Stimulated activated CD8-positive, alpha-beta memory T cell treated with anti-CD3 and anti-CD28 coated beads, Interleukin-12 subunit alpha, Interleukin-12 subunit beta, amount 100 ng/mL, for 1 hour (primary cell): ENCODE data around the gene SLC17A9.
"Not testable (repeated sequence)": the region's sequence is repeated elsewhere in the genome, so short reads cannot be mapped to it uniquely, and the experiment has no call there.

Experiments used
- DNase-seq: peaks from one replicate; pipeline ENCODE4 v3.0.0-alpha.2; 2020; ENCODE audit warnings: low read depth

SLC17A9 gene

GRCh38 chr20:62921119-62921687, 31.3 kb upstream of the SLC17A9 start:
- no peak for DNase-seq

DNA sequence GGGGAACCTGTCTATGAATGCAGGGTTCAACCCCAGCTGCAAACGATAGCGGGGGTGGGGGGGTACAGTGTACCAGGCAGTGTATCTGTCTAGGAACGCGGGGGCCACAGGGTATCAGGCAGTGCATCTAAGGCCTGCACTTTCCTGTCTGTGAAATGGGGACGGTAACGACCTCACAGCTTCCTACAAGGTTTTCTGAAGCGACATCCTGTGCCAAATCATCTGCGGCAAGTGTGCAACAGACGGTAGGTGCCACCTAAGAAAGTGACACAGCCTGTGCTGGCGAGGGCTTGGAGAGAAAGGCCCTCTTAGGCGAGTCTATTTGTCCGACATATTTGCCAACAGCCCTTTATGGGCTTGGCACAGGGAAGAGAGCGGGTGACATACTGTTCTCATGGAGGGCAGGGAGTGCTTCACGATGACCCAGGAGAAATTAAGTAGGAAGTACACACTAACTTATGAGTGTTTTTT, 30.0 kb upstream of the SLC17A9 start:
- no peak for DNase-seq

- DNase-seq = not testable (repeated sequence)
Measured at GRCh38 chr20:62923059-62923668, 29.3 kb upstream of the SLC17A9 start.

GRCh38 chr20:62923669-62924441, 28.7 kb upstream of the SLC17A9 start:
- DNase-seq = no peak

- DNase-seq = no peak
Measured at GRCh38 chr20:62924442-62925075, 27.9 kb upstream of the SLC17A9 start.

- DNase-seq = no peak
Measured at GRCh38 chr20:62925076-62925419, 27.5 kb upstream of the SLC17A9 start.

DNA sequence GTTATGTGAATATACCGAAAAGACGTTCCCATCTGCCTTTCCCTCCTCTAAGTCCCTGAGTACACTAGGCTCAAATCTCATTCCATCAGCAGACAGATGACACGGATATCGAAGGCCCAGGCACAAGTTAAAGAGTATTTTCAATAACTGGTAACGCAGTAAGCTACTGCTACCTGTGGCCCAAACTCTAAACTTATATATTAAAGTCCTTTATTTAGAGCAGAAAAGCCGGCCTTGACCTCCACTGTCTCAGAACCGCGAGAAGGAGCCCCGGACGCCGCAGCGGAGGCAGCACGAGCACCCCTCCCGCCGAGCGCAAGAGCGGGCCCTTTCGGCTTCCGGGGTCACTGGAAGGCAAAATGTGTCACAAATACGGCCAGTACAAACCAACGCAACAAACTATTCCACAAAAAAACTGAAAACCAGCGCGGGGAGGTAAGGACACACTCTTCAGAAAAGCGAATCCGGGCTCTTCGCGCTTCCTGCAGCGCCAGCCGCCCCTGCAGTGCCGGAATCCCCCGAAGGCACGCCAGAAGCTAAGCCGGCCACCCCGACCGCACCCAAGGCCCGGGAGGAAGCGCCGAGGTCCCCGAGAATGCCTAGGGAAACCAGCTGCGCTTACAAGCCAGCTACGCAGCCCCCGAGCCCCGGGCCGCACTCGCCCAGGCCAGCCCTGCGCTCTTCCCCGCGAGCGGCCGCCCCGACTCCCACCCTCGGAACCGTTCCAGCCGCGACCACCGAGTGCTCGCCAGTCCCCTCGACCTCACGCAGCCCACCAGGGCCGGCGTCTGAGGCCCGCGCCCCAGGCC, 26.9 kb upstream of the SLC17A9 start:
- no peak for DNase-seq

GRCh38 chr20:62926229-62927127, 26.0 kb upstream of the SLC17A9 start, which contains the start of gene DIDO1:
Gene DIDO1 (minus strand): TSS chr20:62926505.
- DNase-seq = peak; percentile 83

- DNase-seq = no peak
Measured at GRCh38 chr20:62927128-62927705, 25.3 kb upstream of the SLC17A9 start.

DNA sequence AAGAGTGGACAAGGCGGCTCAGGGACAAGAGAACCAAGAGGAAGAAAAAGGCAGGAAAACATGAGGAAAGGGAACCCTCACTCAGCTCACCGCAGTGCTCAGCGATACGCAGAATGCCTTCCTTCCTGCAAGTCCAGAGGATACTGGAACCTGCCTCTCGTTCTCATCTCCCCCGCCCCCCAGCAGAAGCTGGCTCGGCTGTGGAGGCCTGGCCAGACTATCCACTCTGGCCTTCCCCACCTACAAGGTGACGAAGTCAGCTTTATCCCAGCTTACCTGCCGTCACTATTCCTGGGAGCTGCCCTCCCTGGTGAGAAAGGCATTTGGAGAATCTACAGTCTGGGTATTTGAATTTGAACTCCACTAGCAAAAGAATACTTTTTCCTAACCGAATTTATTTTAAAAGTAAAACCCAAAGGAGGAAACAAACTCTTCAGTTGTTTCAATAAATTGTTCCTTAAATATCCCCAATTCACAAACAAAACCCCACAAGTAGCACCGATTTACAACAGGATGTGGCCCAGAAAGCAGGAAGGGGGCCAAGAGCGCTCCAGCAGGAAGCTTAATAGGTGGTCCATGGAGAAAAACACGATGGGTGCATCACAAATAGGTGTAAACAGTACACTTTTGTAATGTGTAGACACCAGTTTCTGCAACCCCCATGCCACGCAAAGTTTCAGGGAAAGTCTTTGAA, 24.1 kb upstream of the SLC17A9 start:
- DNase-seq = no peak

DNA sequence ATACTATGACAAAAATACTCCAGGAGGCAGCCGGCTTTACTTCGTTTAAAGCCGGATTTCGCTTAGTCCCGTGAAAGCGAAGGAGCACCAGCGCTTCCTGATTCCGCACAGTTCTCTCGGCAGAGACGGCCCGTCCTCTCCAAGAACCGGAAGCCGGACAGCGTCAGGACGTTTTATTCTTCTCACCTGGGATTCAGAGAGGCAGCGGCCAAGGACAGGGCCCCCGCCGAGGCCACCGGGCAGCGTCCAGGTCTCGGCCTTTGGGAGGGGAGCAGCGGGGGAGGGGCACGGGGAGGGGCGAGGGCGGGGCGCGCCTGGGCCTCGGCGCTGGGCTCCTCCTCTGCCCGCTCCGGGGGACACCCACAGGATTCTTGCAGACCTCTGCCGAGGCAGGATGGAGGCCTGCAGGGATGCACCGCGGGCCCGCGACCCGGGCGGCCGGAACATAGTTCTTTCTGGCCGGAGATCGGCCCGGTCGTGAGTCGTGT, 23.4 kb upstream of the SLC17A9 start:
- no peak for DNase-seq

GRCh38 chr20:62931464-62931863, 21.0 kb upstream of the SLC17A9 start:
- DNase-seq = no peak

- no peak for DNase-seq
Measured at GRCh38 chr20:62933966-62934365, 18.5 kb upstream of the SLC17A9 start.

- DNase-seq = no peak
Measured at GRCh38 chr20:62935204-62935967, 17.1 kb upstream of the SLC17A9 start.

GRCh38 chr20:62935968-62936585, 16.4 kb upstream of the SLC17A9 start:
- no peak for DNase-seq

DNA sequence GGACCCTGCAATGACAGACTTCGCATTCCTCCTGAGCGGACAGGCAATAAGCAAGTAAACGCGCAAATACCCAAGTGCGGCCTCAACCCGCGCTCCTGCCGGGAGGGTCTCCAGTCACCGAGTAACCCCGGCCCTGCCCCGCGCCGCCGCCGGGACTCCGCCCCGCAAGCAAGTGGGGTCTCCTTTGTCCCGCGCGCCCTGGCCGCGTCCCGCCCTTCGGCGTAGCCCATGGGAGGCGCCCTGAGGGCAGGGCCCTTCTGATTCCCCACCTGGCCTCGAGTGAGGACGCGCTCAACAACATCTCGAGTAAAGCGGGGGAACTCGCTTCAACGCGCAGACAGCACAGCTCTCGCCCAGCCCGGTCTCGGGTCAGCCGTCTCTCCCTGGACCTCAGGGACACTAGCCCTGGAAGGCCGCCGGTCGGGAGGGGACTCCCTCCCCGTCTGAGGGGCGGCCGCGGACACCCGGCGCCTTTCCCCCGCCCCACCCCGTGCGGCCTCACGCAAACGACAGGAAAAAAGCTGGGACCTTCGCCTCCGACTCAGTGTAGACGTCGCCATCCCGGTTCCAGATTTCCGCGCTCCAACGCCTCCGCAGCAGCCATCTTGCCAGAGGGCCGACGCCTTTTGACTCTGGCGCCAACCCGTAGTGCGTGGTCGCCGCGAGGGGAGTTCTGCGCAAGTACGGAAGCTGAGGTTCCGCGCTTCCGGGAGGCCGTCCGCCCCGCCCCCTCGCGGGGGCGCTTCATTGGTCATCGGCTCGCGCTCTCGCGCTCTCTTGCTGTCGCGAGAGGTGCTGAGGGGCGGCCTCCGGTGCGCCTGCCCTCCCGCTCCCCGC, 15.0 kb upstream of the SLC17A9 start:
- DNase-seq = peak; percentile 95

GRCh38 chr20:62938105-62938888, 14.2 kb upstream of the SLC17A9 start, which contains the start of gene GID8:
Gene GID8 (plus strand): TSS chr20:62938147. CDS start chr20:62941503, 3,356 bp downstream.
- no peak for DNase-seq
